ENCODE data around the gene GNAI3. TPM values are rescaled to one million over a fixed set of nuclear protein-coding genes. Genes with fewer than 3 reads are reported as not detected.

GNAI3 gene
- total and polyA plus RNA-seq, 2 of the 13 experiments (the other 11 are each of a cell fraction or from before 2014, with no cell fraction given), result 4.3 to 9.0 TPM

DNA sequence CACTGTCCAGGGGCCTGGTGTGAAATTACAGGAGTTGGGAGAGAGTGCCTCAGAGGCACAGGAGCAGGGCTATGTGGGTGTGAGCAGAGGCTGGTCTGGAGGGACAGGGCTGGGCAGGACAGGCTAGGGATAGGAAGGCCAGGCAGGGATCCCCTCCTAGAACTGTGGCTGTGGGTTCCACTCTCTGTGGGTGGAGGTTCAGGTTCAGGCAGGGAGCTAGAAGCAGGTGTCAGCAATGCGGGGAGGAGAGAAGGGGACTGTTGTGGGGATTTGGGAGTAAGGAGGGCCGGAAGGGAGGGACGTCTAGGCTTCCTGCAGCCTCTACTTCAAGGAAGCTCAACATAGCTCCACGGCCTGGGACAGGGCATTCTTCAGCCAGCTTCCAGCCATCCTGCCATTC, 17.0 kb upstream of the GNAI3 start:
- 77% methylated on average over 3 of the region's 4 CpGs for WGBS (ENCODE audit: low lambda C conversion rate)
- no TSS peak for BruUV-seq (replicated peaks)
- ATAC-seq, result peak; percentile 17; the same call in 2 of the 3 replicates
- Histone ChIP-seq H3K4me3 (replicated peaks in 1 of 3; ENCODE audit: insufficient read depth in 1 of 3, low read depth in 2 of 3, low read length in 3 of 3) (no peak overlapping the region), H3K4me2 (ENCODE audit: low read depth, low read length) (no peak overlapping the region), H3K9ac (ENCODE audit: insufficient read depth, low read depth, low read length) (no peak overlapping the region), H3K36me3 (replicated peaks in 1 of 2; ENCODE audit: control insufficient read depth in 1 of 2, insufficient read depth in 2 of 2, low read length in 2 of 2) (no peaks in the 10 kb centered on the region), H4K20me1 (ENCODE audit: insufficient read depth, low read length) (no peaks in the 10 kb centered on the region), H3K27ac (ENCODE audit: extremely low read length, insufficient read depth, low read length) (no peak overlapping the region), H3K79me2 (ENCODE audit: insufficient read depth, low read length) (no peaks in the 10 kb centered on the region), H2AFZ (ENCODE audit: low read length) (no peak overlapping the region), H3K9me3 (ENCODE audit: low read length) (no peaks in the 10 kb centered on the region), H3K27me3 (ENCODE audit: control insufficient read depth in 1 of 2, insufficient read depth in 2 of 2, low read length in 2 of 2) (peaks cover 9 to 52% of the 10 kb centered on the region in 2 experiments; a peak in 4 of 5 replicates), H3K4me1 (ENCODE audit: insufficient read depth, low read length) (peaks cover 18% of the 10 kb centered on the region; the same call in 1 of the 2 replicates)
- POLR2A ChIA-PET, result interaction anchor here (1.4 to 4.4 kb wide), 2 partner anchors 31 to 41 kb away, joined by 3 to 18 read pairs; no protein-coding TSS in a partner anchor
- TF ChIP-seq, protein P1, sequence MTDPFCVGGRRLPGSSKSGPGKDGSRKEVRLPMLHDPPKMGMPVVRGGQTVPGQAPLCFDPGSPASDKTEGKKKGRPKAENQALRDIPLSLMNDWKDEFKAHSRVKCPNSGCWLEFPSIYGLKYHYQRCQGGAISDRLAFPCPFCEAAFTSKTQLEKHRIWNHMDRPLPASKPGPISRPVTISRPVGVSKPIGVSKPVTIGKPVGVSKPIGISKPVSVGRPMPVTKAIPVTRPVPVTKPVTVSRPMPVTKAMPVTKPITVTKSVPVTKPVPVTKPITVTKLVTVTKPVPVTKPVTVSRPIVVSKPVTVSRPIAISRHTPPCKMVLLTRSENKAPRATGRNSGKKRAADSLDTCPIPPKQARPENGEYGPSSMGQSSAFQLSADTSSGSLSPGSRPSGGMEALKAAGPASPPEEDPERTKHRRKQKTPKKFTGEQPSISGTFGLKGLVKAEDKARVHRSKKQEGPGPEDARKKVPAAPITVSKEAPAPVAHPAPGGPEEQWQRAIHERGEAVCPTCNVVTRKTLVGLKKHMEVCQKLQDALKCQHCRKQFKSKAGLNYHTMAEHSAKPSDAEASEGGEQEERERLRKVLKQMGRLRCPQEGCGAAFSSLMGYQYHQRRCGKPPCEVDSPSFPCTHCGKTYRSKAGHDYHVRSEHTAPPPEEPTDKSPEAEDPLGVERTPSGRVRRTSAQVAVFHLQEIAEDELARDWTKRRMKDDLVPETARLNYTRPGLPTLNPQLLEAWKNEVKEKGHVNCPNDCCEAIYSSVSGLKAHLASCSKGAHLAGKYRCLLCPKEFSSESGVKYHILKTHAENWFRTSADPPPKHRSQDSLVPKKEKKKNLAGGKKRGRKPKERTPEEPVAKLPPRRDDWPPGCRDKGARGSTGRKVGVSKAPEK (CRISPR knock-in tag; IDR thresholded peaks at IDR 0.05; ENCODE audit: borderline replicate concordance), result no peak
- TF ChIP-seq ZNF709 (CRISPR knock-in tag; IDR thresholded peaks at IDR 0.05), result no peak
- TF ChIP-seq, protein P2, sequence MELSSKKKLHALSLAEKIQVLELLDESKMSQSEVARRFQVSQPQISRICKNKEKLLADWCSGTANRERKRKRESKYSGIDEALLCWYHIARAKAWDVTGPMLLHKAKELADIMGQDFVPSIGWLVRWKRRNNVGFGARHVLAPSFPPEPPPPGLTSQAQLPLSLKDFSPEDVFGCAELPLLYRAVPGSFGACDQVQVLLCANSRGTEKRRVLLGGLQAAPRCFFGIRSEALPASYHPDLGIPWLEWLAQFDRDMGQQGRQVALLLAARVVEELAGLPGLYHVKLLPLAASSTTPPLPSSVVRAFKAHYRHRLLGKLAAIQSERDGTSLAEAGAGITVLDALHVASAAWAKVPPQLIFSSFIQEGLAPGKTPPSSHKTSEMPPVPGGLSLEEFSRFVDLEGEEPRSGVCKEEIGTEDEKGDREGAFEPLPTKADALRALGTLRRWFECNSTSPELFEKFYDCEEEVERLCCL (CRISPR knock-in tag; IDR thresholded peaks at IDR 0.05; ENCODE audit: borderline replicate concordance), result no peak
- no peak for TF ChIP-seq ZNF670 (CRISPR knock-in tag; IDR thresholded peaks at IDR 0.05; ENCODE audit: borderline replicate concordance)
- TF ChIP-seq, protein P3, sequence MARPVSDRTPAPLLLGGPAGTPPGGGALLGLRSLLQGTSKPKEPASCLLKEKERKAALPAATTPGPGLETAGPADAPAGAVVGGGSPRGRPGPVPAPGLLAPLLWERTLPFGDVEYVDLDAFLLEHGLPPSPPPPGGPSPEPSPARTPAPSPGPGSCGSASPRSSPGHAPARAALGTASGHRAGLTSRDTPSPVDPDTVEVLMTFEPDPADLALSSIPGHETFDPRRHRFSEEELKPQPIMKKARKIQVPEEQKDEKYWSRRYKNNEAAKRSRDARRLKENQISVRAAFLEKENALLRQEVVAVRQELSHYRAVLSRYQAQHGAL (CRISPR knock-in tag; IDR thresholded peaks at IDR 0.05; ENCODE audit: not compliant biosample characterization), result no peak
- no peak for TF ChIP-seq SOX13 (IDR thresholded peaks at IDR 0.05)
- no peak for TF ChIP-seq SOX13 (CRISPR knock-in tag; conservative IDR thresholded peaks at IDR 0.05 in 1 of 2, IDR thresholded peaks at IDR 0.05 in 1 of 2)
- TF ChIP-seq, protein P4, sequence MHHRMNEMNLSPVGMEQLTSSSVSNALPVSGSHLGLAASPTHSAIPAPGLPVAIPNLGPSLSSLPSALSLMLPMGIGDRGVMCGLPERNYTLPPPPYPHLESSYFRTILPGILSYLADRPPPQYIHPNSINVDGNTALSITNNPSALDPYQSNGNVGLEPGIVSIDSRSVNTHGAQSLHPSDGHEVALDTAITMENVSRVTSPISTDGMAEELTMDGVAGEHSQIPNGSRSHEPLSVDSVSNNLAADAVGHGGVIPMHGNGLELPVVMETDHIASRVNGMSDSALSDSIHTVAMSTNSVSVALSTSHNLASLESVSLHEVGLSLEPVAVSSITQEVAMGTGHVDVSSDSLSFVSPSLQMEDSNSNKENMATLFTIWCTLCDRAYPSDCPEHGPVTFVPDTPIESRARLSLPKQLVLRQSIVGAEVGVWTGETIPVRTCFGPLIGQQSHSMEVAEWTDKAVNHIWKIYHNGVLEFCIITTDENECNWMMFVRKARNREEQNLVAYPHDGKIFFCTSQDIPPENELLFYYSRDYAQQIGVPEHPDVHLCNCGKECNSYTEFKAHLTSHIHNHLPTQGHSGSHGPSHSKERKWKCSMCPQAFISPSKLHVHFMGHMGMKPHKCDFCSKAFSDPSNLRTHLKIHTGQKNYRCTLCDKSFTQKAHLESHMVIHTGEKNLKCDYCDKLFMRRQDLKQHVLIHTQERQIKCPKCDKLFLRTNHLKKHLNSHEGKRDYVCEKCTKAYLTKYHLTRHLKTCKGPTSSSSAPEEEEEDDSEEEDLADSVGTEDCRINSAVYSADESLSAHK (CRISPR knock-in tag; IDR thresholded peaks at IDR 0.05; ENCODE audit: borderline replicate concordance), result no peak
- TF ChIP-seq, protein P5, sequence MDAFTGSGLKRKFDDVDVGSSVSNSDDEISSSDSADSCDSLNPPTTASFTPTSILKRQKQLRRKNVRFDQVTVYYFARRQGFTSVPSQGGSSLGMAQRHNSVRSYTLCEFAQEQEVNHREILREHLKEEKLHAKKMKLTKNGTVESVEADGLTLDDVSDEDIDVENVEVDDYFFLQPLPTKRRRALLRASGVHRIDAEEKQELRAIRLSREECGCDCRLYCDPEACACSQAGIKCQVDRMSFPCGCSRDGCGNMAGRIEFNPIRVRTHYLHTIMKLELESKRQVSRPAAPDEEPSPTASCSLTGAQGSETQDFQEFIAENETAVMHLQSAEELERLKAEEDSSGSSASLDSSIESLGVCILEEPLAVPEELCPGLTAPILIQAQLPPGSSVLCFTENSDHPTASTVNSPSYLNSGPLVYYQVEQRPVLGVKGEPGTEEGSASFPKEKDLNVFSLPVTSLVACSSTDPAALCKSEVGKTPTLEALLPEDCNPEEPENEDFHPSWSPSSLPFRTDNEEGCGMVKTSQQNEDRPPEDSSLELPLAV (CRISPR knock-in tag; conservative IDR thresholded peaks at IDR 0.05; ENCODE audit: low read depth), result no peak
- DNase-seq (ENCODE audit: low spot score), result no peak
- intact Hi-C loops (cut with micrococcal nuclease; ENCODE audit: unreplicated experiment) (no loop called here), in situ Hi-C loops (cut with HindIII; ENCODE audit: extremely low pct_ligation_motif_present, low pct_unique_long_range_greater_than_20kb) (loop anchor here (5.0 to 10.0 kb wide), 2 partner anchors 39 to 267 kb away; partner anchors contain the start of gene CYB561D1)
- FAIRE-seq, result no peak
- CTCF ChIA-PET (ENCODE audit: low intra/inter-chr PET ratio, low total read pairs), result interaction anchor here (0.6 to 4.5 kb wide), 4 partner anchors 13 to 41 kb away, joined by 3 to 81 read pairs (median 38); partner anchors contain the start of gene CYB561D1
